Stomach (tissue), 9 donors: ENCODE results near the gene GJA5. TPM values are rescaled to one million over a fixed set of nuclear protein-coding genes. Genes with fewer than 3 reads are reported as not detected.

Experiments used
- DNase-seq, 2 donors: peaks; one replicate each; pipeline versions ENCODE4 v3.0.0 to v3.0.0-alpha.2; 2013 to 2019
- H3K27ac ChIP-seq, 5 donors: fragments of 200-600 bp in 4 of 5; sonication (generic) in 4 of 5; one replicate each; pipeline ENCODE4 v1.5.1; 2013 to 2019; ENCODE audit warnings: mild to moderate bottlenecking in 1 of 5, moderate library complexity in 1 of 5
- H3K27me3 ChIP-seq, 3 donors: fragments of 200-600 bp; sonication (generic); one replicate each; pipeline ENCODE4 v1.5.1; 2017 to 2019; ENCODE audit warnings: mixed run types in 1 of 3
- H3K36me3 ChIP-seq, 4 donors: fragments of 200-600 bp; sonication (generic); 1 replicate in 3 of 4; 2 replicates in 1 of 4; pipeline ENCODE4 v1.5.1; 2016 to 2019
- H3K4me1 ChIP-seq, 4 donors: fragments of 200-600 bp; sonication (generic); one replicate each; pipeline ENCODE4 v1.5.1; 2016 to 2019
- H3K4me3 ChIP-seq, 4 donors: fragments of 200-600 bp; sonication (generic) in 3 of 4; one replicate each; pipeline ENCODE4 v1.5.1; 2016 to 2019; ENCODE audit warnings: mild to moderate bottlenecking in 1 of 4
- H3K9me3 ChIP-seq, 4 donors: fragments of 200-600 bp; sonication (generic); one replicate each; pipeline ENCODE4 v1.5.1; 2016 to 2019
- EP300 ChIP-seq: sonication (generic); formaldehyde crosslinking; IDR thresholded peaks from one replicate; pipeline ENCODE4 v1.6.1; 2017; ENCODE audit warnings: antibody characterized with exemption
- POLR2A ChIP-seq, 4 donors: fragments of 450-650 bp; IDR thresholded peaks; one replicate each; pipeline ENCODE4 v1.6.1; 2016; ENCODE audit warnings: antibody characterized with exemption in 4 of 4, control low read depth in 2 of 4, mild to moderate bottlenecking in 1 of 4, moderate library complexity in 1 of 4
- POLR2AphosphoS5 ChIP-seq, 3 donors: sonication (generic); formaldehyde crosslinking; IDR thresholded peaks; one replicate each; pipeline ENCODE4 v1.6.1; 2016; ENCODE audit warnings: antibody characterized with exemption in 3 of 3
- WGBS, 5 donors: extraction: QIAGEN DNeasy Blood & Tissue Kit in 3 of 5; methylation state at CpG; one replicate each; pipeline versions ENCODE4 v1.1.5 to v1.1.7; 2013 to 2018; 5-methylcytosine and 5-hydroxymethylcytosine counted together
- intact Hi-C: fragments of 100-400 bp; cut with DNase I; formaldehyde crosslinking; loops from one replicate; pipeline ENCODE4 v1.15.1; 2023; ENCODE audit warnings: low total_unique reads
- polyA plus RNA-seq, 3 donors: library from polyadenylated mRNA; stranded (reverse); fragments of 200-250 nt; gene quantifications; one replicate each; pipeline ENCODE4 v1.2.3, GENCODE V29; 2013
- total RNA-seq, 5 donors: library from RNA; depleted of rRNA; stranded (reverse); fragments of >200 nt; gene quantifications; one replicate each; pipeline versions ENCODE4 v1.1.0 to v1.2.3, GENCODE V29; 2014 to 2016
- TF ChIP-seq, protein P1 (sequence below), 7 experiments: fragments of 450-650 bp in 4 of 7; fragments of 200-600 bp in 3 of 7; sonication (generic) in 3 of 7; IDR thresholded peaks; one replicate each; pipeline ENCODE4 v1.5.1; 2016 to 2019; ENCODE audit warnings: antibody characterized with exemption in 7 of 7, control low read depth in 2 of 7, mild to moderate bottlenecking in 1 of 7
- donor health status: healthy with polysubstance abuse.
- donor health status: Bipolar disorder and iron deficiency.
- donor health status: healthy.

Gene GJA5
- total and polyA plus RNA-seq, 8 donors: under 0.01 to 4.8 (median 1.1) TPM; not detected in 1

GRCh38 chr1:147722124-147722523, 38.3 kb downstream of the GJA5 start:
- H3K9me3 ChIP-seq: no peaks in the 10 kb centered on the region
- WGBS, 5 donors: 57 to 89% (median 81%) methylated on average over 2 of the region's 2 CpGs
- H3K4me1 ChIP-seq: peaks cover 0 to 13% (median 6%) of the 10 kb centered on the region in 4 donors
- H3K27ac ChIP-seq: no peak overlapping the region
- H3K27me3 ChIP-seq: peaks cover 0 to 55% (median 3%) of the 10 kb centered on the region in 3 donors
- no peaks in the 10 kb centered on the region for H3K36me3 ChIP-seq
- TF ChIP-seq EP300 (no peak), POLR2AphosphoS5 (IDR thresholded peaks at IDR 0.05) (no peak), POLR2A (IDR thresholded peaks at IDR 0.05) (no peak)
- TF ChIP-seq, protein P1, sequence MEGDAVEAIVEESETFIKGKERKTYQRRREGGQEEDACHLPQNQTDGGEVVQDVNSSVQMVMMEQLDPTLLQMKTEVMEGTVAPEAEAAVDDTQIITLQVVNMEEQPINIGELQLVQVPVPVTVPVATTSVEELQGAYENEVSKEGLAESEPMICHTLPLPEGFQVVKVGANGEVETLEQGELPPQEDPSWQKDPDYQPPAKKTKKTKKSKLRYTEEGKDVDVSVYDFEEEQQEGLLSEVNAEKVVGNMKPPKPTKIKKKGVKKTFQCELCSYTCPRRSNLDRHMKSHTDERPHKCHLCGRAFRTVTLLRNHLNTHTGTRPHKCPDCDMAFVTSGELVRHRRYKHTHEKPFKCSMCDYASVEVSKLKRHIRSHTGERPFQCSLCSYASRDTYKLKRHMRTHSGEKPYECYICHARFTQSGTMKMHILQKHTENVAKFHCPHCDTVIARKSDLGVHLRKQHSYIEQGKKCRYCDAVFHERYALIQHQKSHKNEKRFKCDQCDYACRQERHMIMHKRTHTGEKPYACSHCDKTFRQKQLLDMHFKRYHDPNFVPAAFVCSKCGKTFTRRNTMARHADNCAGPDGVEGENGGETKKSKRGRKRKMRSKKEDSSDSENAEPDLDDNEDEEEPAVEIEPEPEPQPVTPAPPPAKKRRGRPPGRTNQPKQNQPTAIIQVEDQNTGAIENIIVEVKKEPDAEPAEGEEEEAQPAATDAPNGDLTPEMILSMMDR (IDR thresholded peaks at IDR 0.05): no peak
- no peak overlapping the region for H3K4me3 ChIP-seq
- intact Hi-C loops: no loop called here
- no peak for DNase-seq

GRCh38 chr1:147721716-147722115, 38.7 kb downstream of the GJA5 start:
- no peaks in the 10 kb centered on the region for H3K36me3 ChIP-seq
- intact Hi-C loops: no loop called here

GRCh38 chr1:147720557-147720956, 39.8 kb downstream of the GJA5 start:
- no peaks in the 10 kb centered on the region for H3K9me3 ChIP-seq
- intact Hi-C loops: no loop called here
- TF ChIP-seq POLR2AphosphoS5 (IDR thresholded peaks at IDR 0.05) (no peak), POLR2A (IDR thresholded peaks at IDR 0.05) (no peak), EP300 (no peak)
- TF ChIP-seq, protein P1 (IDR thresholded peaks at IDR 0.05): no peak
- WGBS, 5 donors: 77 to 90% (median 81%) methylated on average over 4 of the region's 4 CpGs
- no peak overlapping the region for H3K27ac ChIP-seq
- H3K4me1 ChIP-seq: peaks cover 0 to 17% (median 6%) of the 10 kb centered on the region in 4 donors
- no peak for DNase-seq
- H3K4me3 ChIP-seq: no peak overlapping the region
- H3K36me3 ChIP-seq: no peaks in the 10 kb centered on the region
- H3K27me3 ChIP-seq: peaks cover 0 to 56% (median 3%) of the 10 kb centered on the region in 3 donors

More at GRCh38 chr1:147721716-147722115, 38.7 kb downstream of the GJA5 start:
- TF ChIP-seq POLR2A (IDR thresholded peaks at IDR 0.05) (no peak), EP300 (no peak), POLR2AphosphoS5 (IDR thresholded peaks at IDR 0.05) (no peak)
- TF ChIP-seq, protein P1 (IDR thresholded peaks at IDR 0.05): no peak
- Histone ChIP-seq H3K4me1 (peaks cover 0 to 13% (median 6%) of the 10 kb centered on the region in 4 donors), H3K9me3 (no peaks in the 10 kb centered on the region), H3K27me3 (peaks cover 0 to 55% (median 3%) of the 10 kb centered on the region in 3 donors), H3K27ac (no peak overlapping the region), H3K4me3 (no peak overlapping the region)
- WGBS, 5 donors: 32 to 45% (median 38%) methylated on average over 1 of the region's 1 CpG
- DNase-seq: no peak

DNA sequence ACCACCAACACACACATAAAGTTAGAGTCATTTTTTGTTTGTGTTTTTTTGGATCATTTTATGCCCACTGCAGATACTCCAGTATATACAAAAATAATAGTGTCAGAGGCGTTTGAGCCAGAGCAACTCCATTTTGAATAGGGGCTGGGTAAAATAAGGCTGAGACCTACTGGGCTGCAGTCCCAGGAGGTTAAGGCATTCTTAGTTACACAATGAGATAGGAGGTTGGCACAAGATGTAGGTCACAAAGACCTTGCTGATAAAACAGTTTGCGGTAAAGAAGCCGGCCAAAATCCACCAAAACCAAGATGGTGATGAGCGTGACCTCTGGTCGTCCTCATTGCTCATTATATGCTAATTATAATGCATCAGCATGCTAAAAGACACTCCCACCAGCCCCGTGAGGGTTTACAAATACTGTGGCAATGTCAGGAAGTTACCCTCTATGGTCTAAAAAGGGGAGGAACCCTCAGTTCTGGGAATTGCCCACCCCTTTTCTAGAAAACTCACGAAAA, 40.6 kb downstream of the GJA5 start:
- no peak overlapping the region for H3K4me3 ChIP-seq
- peaks cover 0 to 17% (median 6%) of the 10 kb centered on the region in 4 donors for H3K4me1 ChIP-seq
- no peak overlapping the region for H3K27ac ChIP-seq
- intact Hi-C loops: no loop called here
- DNase-seq: peak in 1 of 2 donors; percentile 37
- no peaks in the 10 kb centered on the region for H3K9me3 ChIP-seq
- H3K27me3 ChIP-seq: peaks cover 0 to 59% (median 3%) of the 10 kb centered on the region in 3 donors
- TF ChIP-seq, protein P1 (IDR thresholded peaks at IDR 0.05): no peak
- TF ChIP-seq POLR2AphosphoS5 (IDR thresholded peaks at IDR 0.05) (no peak), EP300 (no peak), POLR2A (IDR thresholded peaks at IDR 0.05) (no peak)
- WGBS, 5 donors: 32 to 59% (median 47%) methylated on average over 7 of the region's 7 CpGs
- H3K36me3 ChIP-seq: no peaks in the 10 kb centered on the region
